Measurements from ENCODE around the gene SLC39A1.

- TF ChIP-seq POLR2AphosphoS5 (IDR thresholded peaks at IDR 0.05; ENCODE audit: borderline replicate concordance, low read depth, low read length): no peak
- no peak for TF ChIP-seq EZH2 (IDR thresholded peaks at IDR 0.05)
These were observed 36.9 kb downstream of the SLC39A1 start for GRCh38 chr1:153926405-153926804.

All from SK-N-MC (cell line).